ENCODE results near the gene SH2B3. TPM values are rescaled to one million over a fixed set of nuclear protein-coding genes. Genes with fewer than 3 reads are reported as not detected.
A peak's percentile ranks its signal among the peaks of the same experiment; 100 is the strongest.

Gene SH2B3
- total and polyA plus RNA-seq, 2 donors (not counting 3 experiments of a cell fraction or from before 2014, with no cell fraction given): 63.1 to 97.9 TPM

- DNase-seq (ENCODE audit: low read depth, low spot score) (peak; percentile 56), FAIRE-seq (peak; percentile 80)
- dilution Hi-C loops (cut with MboI; ENCODE audit: extremely low pct_ligation_motif_present, low sequenced_read_pairs): no loop called here
- BruUV-seq (replicated peaks): no TSS peak
- ChIA-PET CTCF (interaction anchor here (0.7 to 7.7 kb wide), 3 partner anchors 13 to 40 kb away, joined by 4 to 101 read pairs (median 49); no protein-coding TSS in a partner anchor), POLR2A (interaction anchor here (0.6 to 1.6 kb wide), 3 partner anchors 13 to 34 kb away, joined by 3 to 5 read pairs (median 4); no protein-coding TSS in a partner anchor)
- H3K9ac ChIP-seq (replicated peaks; ENCODE audit: extremely low read depth, insufficient read depth, low read length): peak overlapping the region; percentile 95
- intact Hi-C loops (cut with micrococcal nuclease): loop anchor here (1.0 kb wide), 2 partner anchors 11 to 18 kb away; no protein-coding TSS in a partner anchor
- H3K36me3 ChIP-seq (ENCODE audit: control insufficient read depth in 2 of 2, extremely low read depth in 1 of 2, insufficient read depth in 2 of 2, low read length in 2 of 2): peaks cover 0 to 3% of the 10 kb centered on the region in 2 experiments
- H3K9me1 ChIP-seq (replicated peaks; ENCODE audit: control insufficient read depth, extremely low read depth, insufficient read depth, low read length): no peaks in the 10 kb centered on the region
- H3K79me2 ChIP-seq (ENCODE audit: control insufficient read depth, insufficient read depth, low read length): peaks cover 97% of the 10 kb centered on the region
- peak overlapping the region in 1 of 3 experiments; percentile 11 for H3K4me3 ChIP-seq (replicated peaks in 1 of 3; ENCODE audit: insufficient read depth in 1 of 3, low read depth in 1 of 3, low read length in 3 of 3)
- H2AFZ ChIP-seq (ENCODE audit: low read depth, low read length): no peak overlapping the region
- peak overlapping the region; percentile 87 for H3K27ac ChIP-seq (ENCODE audit: insufficient read depth, low read depth, low read length)
- H4K20me1 ChIP-seq (replicated peaks; ENCODE audit: control insufficient read depth, extremely low read depth, insufficient read depth, low read length): peaks cover 3% of the 10 kb centered on the region
- TF ChIP-seq MYC (IDR thresholded peaks at IDR 0.05; ENCODE audit: low read depth, low read length) (no peak), POLR2AphosphoS5 (IDR thresholded peaks at IDR 0.05; ENCODE audit: insufficient read depth, low read depth, low read length) (no peak), GATA2 (IDR thresholded peaks at IDR 0.05; ENCODE audit: insufficient read depth, insufficient read length, low read depth, low read length) (no peak), FOS (IDR thresholded peaks at IDR 0.05; ENCODE audit: borderline replicate concordance, insufficient read depth, low read length) (no peak)
- H3K4me1 ChIP-seq (ENCODE audit: control insufficient read depth, extremely low read depth, insufficient read depth, low read length): peaks cover 71% of the 10 kb centered on the region
- no peaks in the 10 kb centered on the region for H3K27me3 ChIP-seq (ENCODE audit: control insufficient read depth in 2 of 2, insufficient read depth in 2 of 2, low read length in 2 of 2)
- H3K9me3 ChIP-seq (replicated peaks; ENCODE audit: control insufficient read depth, insufficient read depth, low read length): no peaks in the 10 kb centered on the region
- H3K4me2 ChIP-seq (ENCODE audit: insufficient read depth, low read length): peak overlapping the region; percentile 33
Observed at GRCh38 chr12:111410431-111411184, 4.9 kb downstream of the SH2B3 start.

GRCh38 chr12:111411185-111411764, 5.6 kb downstream of the SH2B3 start:
- Histone ChIP-seq H4K20me1 (replicated peaks; ENCODE audit: control insufficient read depth, extremely low read depth, insufficient read depth, low read length) (peaks cover 3% of the 10 kb centered on the region), H3K79me2 (ENCODE audit: control insufficient read depth, insufficient read depth, low read length) (peaks cover 98% of the 10 kb centered on the region)
- no peak for FAIRE-seq

More at GRCh38 chr12:111411185-111411764, 5.6 kb downstream of the SH2B3 start:
- Histone ChIP-seq H3K36me3 (ENCODE audit: control insufficient read depth in 2 of 2, extremely low read depth in 1 of 2, insufficient read depth in 2 of 2, low read length in 2 of 2) (peaks cover 0 to 3% of the 10 kb centered on the region in 2 experiments), H3K9me3 (replicated peaks; ENCODE audit: control insufficient read depth, insufficient read depth, low read length) (no peaks in the 10 kb centered on the region), H3K27ac (ENCODE audit: insufficient read depth, low read depth, low read length) (peak overlapping the region; percentile 87), H3K4me2 (ENCODE audit: insufficient read depth, low read length) (peak overlapping the region; percentile 4), H3K4me1 (ENCODE audit: control insufficient read depth, extremely low read depth, insufficient read depth, low read length) (peaks cover 71% of the 10 kb centered on the region), H3K27me3 (ENCODE audit: control insufficient read depth in 2 of 2, insufficient read depth in 2 of 2, low read length in 2 of 2) (no peaks in the 10 kb centered on the region), H3K9ac (replicated peaks; ENCODE audit: extremely low read depth, insufficient read depth, low read length) (peak overlapping the region; percentile 95), H2AFZ (ENCODE audit: low read depth, low read length) (no peak overlapping the region), H3K4me3 (replicated peaks in 1 of 3; ENCODE audit: insufficient read depth in 1 of 3, low read depth in 1 of 3, low read length in 3 of 3) (no peak overlapping the region), H3K9me1 (replicated peaks; ENCODE audit: control insufficient read depth, extremely low read depth, insufficient read depth, low read length) (no peaks in the 10 kb centered on the region)
- no peak for TF ChIP-seq CTCF (IDR thresholded peaks at IDR 0.05; ENCODE audit: extremely low read depth in 1 of 2, insufficient read depth in 1 of 2, low read depth in 1 of 2, low read length in 2 of 2)
- no peak for TF ChIP-seq EZH2 (IDR thresholded peaks at IDR 0.05; ENCODE audit: borderline replicate concordance, low read depth, low read length, severe bottlenecking)
- no peak for TF ChIP-seq MYC (IDR thresholded peaks at IDR 0.05; ENCODE audit: low read depth, low read length)
- no peak for TF ChIP-seq GATA2 (IDR thresholded peaks at IDR 0.05; ENCODE audit: insufficient read depth, insufficient read length, low read depth, low read length)
- dilution Hi-C loops (cut with MboI; ENCODE audit: extremely low pct_ligation_motif_present, low sequenced_read_pairs) (no loop called here), intact Hi-C loops (cut with micrococcal nuclease) (no loop called here)
- ChIA-PET CTCF (interaction anchor here (0.6 to 7.7 kb wide), 5 partner anchors 14 to 80 kb away, joined by 3 to 101 read pairs (median 15); no protein-coding TSS in a partner anchor), POLR2A (interaction anchor here (1.2 kb wide), 1 partner anchor 33 kb away, joined by 5 read pairs; no protein-coding TSS in a partner anchor)
- no peak for DNase-seq (ENCODE audit: low read depth, low spot score)
- no TSS peak for BruUV-seq (replicated peaks)

Measured in endothelial cell of umbilical vein (primary cell).